Stimulated activated CD4-positive, alpha-beta T cell treated with anti-CD3 and anti-CD28 coated beads, TNF-alpha, amount 100 ng/mL, for 24 hours (primary cell): ENCODE measurements around the gene SPRED3.

Source experiments
- DNase-seq, 3 experiments: peaks; one replicate each; pipeline ENCODE4 v3.0.0-alpha.2; 2020; ENCODE audit warnings: low read depth in 3 of 3

SPRED3 gene

DNA sequence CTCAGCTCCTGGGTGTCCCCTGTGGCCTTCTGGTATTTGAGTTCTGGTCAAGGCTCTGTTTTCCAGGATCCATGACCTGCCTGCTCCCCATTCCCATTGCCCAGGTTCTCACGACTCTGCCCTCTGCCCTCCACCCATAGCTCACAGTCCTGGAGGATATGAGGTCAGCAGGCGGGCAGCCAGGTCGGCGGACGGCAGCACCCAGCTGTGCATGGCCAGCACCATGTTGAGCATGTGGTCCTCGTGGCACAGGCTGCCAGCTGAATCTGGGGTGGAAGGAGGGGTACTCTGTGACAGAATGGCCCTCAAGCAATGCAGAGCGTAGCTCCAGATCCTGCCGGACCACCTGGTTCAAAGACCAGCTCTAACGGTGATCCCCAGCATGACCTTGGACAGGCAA lies 32.4 kb downstream of the SPRED3 start:
- DNase-seq: no peak

DNA sequence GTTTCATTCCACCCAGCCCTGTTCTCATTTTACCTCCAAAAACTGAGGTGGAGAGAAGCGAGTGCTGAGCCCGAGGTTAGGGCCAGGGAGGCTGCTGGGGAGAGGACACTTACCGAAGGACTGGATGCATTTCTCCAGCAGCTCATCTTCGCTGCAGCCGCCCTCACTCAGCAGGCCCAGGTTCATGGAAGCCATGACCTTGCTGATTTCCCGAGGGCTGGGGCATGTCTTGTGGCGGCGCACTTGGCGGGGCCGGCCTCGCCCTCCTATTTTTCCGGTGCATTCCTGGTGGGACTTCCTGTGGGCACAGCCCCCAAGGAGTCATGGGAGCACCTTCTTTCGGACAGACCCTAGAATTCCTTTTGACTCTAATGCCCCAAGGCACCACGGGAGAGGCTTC lies 33.4 kb downstream of the SPRED3 start:
- DNase-seq: no peak

DNA sequence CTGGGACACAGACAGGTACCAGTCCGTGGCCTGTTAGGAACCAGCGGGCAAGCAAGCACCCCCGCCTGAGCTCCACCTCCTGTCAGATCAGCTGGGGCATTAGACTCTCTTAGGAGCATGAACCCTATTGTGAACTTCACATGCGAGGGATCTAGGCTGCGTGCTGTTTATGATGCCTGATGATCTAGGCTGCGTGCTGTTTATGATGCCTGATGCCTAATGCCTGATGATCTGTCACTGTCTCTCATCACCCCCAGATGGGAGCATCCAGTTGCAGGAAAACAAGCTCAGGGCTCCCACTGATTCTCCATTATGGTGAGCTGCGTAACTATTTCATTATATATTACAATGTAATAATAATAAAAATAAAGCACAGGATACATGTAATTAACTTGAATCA lies 33.9 kb downstream of the SPRED3 start:
- DNase-seq: no peak

DNA sequence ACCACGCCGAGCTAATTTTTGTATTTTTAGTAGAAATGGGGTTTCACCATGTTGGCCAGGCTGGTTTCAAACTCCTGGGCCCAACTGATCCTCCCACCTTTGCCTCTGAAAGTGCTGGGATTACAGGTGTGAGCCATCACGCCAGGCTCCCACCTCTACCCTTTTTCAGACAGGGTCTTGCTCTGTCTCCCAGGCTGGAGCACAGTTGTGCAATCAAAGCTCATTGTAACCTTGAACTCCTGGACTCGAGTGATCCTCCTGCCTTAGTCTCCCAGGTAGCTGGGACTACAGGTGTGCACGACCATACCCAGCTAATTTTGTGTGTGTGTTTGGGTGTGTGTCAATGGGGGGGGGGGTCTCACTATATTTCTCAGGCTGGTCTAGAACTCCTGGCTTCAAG lies 35.8 kb downstream of the SPRED3 start:
- DNase-seq: no peak

DNA sequence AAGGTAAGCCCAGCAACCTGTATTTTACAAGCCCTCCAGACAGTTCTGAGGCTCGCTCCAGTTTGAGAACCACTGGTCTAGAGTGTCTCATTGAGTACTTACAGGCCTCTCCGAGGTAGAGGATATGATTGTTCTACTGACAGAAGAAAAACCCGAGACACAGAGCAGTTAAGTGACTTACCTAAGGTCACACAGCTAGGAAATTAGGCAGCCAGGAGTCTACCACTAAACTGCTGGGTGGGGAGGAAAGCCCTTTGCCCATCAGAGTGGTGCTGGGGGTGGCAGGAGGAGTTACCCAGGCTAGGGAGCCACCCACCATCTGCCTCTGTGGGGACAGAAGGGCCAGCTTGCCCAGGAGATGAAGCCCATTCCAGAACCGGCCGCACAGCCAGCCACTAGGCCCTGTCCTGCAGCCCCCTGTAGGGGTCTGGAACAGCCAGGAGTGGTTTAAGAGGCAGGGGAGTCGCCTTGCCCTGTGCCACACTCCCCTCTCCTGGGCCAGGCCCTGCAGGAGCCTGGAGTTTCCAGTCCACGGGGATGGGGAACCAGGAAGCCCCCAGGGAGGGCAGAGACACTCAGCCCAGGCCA lies 36.8 kb downstream of the SPRED3 start:
- no peak for DNase-seq

DNA sequence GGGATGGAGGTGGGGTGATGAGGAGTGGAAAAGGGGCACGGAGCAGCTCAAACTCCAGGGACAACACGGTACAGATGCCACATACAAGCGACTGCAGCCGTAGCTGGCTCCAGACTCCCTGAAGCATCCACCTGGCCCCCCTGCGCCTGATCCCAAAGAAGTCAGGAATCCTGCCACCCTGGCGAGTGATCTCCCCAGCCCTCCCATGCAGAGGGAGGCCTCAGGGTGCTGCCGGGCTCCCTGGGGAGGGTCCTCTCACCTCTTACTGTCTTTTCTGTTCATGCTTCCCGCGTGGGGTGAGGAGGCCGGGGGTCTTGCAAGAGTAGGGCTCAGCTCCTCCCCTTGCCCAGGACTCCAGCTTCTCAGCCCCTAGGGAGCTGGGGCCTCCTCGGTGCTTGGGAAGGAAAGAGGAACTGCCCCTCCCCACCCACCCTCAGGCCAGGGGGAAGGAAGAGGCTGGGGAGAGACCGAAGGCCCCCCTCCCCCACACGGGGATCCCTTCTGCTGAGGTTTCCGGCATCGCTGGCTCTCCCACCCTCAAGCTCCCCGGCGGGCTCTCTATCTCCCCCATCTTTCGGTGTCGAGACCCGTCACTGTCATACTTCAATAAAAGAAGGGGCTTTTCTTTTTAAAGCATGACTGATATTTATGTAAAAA lies 37.4 kb downstream of the SPRED3 start, which contains the start of gene RASGRP4:
TSS of gene RASGRP4 (minus strand) at position 410 of the 657 bp plus-strand sequence. CDS start at position 282, 128 bp downstream.
- peak in 2 of 3 experiments; percentile 16 to 60 for DNase-seq

DNA sequence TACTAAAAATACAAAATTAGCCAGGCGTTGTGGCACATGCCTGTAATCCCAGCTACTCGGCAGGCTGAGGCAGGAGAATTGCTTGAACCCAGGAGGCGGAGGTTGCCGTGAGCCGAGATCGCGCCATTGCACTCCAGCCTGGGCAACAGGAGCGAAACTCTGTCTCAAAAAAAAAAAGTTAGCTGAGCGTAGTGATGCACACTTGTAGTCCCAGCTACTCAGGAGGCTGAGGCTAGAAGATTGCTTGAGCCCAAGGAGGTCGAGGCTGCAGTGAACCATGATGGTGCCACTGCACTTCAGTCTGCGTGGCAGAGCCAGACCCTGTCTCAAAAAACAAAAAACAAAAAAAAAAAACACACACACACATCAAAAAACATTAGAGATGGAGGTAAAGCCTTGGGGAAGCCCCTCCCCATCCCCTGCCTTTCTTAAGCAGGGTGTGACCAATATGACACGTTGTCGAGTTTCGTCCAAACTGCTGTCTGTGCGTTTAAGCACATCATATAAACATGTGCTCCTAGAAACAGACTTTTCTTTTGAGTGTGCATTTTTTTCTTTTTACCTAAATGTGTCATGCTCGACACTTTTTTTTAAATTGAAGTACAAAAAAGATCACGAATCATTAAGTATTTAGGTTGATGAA lies 38.7 kb downstream of the SPRED3 start:
- peak; percentile 17 to 57 (median 33) for DNase-seq

DNA sequence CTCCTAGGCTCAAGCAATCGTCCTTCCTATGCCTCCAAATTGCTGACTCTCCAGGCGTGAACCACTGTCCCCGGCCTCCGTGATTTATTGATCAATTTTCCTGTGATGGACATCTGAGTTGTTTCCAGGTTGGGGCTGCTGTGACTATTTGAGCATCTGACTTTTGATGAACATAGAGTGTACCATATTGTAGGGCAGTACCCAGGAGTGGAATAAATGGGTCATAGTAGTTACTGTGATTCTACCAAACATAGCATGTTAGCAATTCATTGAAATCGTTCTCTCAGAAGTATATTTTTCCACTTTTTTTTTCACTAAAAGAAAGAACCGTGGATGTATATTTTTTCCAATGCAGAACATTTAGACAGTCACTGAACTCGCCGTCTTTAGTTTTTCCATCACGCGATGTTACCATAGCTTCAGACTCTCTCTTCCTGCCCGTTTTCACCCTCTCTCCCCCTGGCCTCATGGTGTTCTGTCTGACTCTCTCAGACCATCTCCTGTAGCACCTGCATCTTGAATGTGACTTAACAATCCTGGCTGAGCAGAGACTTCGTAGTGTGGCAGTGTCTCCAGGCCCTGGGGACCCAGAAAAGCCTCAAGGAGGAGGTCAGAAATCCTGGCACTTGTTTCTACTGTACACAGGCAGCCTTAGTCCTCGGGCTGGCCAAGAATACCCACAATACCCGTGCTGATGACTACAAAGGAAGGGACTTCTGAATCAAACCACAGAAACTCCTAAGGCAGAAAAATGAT lies 40.7 kb downstream of the SPRED3 start:
- peak in 2 of 3 experiments; percentile 26 to 47 for DNase-seq

DNA sequence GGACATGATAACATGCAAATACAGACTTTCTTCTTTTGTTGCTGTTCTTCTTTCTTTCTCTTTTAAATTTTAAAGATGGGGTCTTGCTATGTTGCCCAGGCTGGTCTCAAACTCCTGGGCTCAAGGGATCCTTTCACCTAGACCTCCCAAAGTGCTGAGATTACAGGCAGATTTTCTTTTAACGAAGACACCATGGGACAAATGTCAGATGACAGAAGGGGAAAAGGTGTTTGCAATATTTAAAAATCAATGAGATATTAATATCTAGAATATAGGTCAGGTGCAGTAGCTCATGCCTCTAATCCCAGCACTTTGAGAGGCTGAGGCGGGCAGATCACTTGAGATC lies 41.3 kb downstream of the SPRED3 start:
- no peak for DNase-seq

DNA sequence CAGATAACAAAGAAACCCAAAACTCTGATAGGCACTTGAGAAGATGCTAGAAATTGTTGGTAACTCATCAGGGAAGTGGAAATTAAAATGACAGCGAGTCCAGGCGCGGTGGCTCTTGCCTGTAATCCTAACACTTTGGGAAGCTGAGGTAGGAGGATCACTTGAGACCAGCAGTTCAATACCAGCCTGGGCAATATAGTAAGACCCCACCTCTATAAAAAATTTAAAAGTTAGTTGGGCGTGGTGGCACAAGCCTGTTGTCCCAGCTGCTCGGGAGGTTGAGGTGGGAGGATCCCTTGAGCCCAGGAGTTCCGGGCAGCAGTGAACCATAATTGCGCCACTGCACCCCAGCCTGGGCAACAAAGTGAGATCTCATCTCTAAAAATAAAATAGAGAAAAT lies 42.4 kb downstream of the SPRED3 start:
- no peak for DNase-seq

DNA sequence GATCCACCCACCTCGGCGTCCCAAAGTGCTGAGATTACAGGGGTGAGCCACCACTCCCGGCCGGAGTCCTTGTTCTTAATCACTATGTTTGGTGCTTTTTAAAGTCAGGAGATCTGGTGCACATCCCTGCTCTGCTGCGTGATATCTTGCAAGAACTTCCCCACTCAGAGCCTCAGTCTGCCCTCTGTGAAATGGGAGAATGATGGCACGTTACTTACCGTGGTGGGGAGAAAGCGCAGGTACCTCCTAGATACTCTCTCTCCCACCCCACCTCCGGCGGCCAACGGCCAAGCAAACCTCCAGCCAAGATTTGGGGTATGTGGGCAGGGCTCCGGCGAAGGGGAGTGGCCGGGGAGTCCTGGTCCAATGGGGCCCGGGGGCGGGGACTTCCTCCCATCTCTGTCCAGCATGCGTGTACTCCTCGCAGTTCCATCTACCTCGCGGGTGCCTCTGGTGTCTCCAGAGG lies 44.8 kb downstream of the SPRED3 start, which contains the start of gene RYR1:
TSS of gene RYR1 (plus strand) at position 424 of the 466 bp plus-strand sequence. CDS start 139 bp downstream, outside the sequence.
- peak in 2 of 3 experiments; percentile 37 to 72 for DNase-seq

DNA sequence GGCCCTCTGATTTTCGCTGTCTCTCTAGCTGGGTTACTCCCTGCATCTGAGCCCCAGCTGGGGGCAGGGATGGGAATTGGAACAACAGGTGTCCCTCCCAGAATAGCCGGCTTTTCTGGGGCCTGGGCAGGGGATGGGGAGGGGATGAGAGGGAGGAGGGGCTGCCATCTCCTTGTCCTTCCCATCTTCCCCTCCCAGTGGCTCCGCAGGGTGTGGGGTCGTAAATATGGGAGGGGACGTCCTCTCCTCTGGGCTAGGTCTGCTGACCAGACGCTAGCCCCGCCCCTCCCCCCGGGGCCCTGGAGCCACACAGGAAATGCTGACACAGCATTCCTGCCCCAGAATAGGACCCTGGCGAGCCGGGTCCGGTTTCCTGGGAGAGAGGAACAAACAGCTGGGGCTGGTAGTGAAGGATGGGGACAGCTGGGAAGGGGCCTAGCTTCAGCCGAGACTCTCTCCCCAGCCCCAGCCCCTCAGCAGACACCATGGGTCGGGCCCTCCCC lies 46.1 kb downstream of the SPRED3 start:
- DNase-seq: no peak

DNA sequence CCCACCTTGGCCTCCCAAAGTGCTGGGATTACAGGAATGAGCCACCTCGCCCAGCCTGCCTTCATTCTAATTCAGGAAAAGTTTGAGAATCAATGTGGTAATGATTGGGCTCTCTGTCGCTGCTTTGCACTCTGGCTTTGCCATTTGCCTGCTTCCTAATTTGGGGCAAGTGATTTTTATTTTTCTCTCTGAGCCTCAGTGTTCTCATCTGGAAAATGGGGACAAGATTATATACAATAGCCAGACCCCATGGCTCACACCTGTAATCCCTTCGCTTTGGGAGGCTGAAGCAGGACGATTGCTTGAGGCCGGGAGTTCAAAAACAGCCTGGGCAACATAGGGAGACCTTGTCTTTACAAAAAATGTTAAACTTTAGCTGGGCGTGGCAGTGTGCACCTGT lies 48.8 kb downstream of the SPRED3 start:
- no peak for DNase-seq

DNA sequence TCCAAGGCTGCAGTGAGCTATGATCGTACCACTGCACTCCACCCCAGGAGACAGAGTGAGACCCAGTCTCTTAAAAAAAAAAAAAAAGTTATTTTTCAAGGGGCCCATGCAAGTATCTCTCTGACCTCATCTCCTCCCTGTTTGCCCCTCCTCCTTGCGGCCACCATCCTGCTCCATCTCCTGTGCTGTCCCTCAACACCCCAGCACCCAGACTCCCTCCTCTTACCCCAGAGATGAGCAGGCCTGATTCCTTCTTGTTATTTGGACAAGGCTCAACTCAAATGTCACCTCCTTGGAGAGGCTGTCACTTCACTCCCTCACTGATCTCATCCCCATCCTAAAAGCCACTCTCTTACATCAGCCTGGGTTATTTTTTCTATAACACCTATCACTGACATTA lies 49.4 kb downstream of the SPRED3 start:
- DNase-seq: no peak

DNA sequence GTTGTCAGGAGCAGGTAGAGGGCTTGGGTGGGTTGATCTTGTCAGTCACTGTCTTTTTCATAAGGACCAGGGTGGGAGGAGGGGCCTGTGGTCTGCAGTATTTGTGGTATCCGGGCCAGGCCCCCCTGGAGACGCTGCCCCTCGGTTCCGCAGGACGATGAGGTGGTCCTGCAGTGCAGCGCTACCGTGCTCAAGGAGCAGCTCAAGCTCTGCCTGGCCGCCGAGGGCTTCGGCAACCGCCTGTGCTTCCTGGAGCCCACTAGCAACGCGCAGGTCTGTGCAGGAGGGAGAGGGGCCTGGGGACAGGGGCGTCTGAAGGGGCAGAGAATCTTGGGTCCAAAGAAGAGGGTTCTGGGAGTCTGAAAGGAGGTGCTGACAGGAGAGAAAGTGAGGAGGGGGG lies 52.1 kb downstream of the SPRED3 start:
- no peak for DNase-seq

DNA sequence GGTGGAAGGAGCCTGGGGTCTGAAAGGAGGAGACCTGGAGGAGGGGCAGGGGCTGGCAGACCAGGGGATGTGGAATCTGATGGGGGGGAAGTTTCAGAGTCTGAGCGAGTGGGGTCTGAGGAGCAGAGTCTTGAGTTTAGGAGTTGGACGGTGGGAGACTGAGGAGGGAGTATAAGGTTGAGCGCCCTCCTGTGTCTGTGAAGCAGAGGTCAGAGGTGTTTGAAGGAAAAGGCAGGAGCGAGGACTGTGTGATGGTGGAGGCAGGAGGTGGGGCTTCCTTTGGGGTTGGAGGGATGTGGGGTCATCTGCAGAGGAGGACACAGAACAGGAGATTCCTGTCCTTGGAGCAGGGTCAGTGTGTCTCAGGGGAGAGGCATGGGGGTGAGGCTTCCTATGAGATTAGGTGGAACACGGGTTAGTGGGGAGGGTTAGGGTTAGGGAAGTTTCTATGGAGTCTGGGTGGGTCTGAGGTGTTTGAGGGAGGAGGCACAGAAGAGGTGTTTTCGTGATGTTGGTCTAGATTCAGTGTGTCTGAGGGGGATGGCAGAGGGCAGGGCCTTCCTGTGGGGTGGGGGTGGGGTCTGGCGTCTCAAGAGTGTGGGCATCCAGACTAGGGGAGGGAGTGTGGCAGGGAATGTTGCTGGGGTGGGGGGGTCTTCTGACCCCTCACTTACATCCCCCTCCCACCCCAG lies 53.3 kb downstream of the SPRED3 start:
- DNase-seq: no peak

DNA sequence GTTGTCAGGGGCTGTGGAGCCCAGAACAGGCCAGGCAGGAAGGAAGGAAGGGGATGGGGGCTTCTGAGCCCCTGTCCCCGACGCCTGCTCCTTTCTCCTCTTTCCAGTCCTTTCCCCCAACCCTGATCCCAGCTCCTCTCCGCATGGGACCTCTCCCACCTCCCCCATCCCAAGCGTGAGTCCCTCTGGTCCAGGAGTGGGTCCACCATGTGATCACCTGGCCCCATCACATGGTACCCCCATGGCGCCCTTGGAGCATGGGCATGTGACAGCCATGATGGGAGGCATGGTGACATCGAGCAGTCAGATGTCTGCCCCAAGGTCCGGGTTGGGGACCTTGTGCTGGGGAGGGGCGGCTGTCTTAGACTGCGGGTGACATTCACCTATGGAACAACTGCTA lies 54.2 kb downstream of the SPRED3 start:
- no peak for DNase-seq

DNA sequence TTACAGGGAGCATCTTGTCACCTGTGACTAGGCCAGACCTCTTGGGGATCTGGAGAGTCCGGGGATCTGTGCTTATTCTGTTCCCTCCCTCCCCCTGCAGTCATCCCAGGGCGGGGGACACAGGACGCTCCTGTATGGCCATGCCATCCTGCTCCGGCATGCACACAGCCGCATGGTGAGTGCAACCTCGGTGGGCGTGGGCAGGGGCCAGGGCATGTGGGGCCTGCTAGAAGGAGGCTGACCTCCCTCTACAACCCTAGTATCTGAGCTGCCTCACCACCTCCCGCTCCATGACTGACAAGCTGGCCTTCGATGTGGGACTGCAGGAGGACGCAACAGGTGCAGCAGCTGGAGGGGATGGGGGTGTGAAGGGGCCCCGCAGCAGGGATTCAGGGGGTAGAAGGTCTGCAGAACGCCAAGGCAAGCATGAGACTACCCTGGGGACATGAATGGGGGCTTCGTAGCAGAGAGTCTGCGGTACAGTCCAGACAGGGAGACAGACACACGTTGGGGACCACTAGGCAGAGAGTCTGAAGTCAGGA lies 55.0 kb downstream of the SPRED3 start:
- no peak for DNase-seq

DNA sequence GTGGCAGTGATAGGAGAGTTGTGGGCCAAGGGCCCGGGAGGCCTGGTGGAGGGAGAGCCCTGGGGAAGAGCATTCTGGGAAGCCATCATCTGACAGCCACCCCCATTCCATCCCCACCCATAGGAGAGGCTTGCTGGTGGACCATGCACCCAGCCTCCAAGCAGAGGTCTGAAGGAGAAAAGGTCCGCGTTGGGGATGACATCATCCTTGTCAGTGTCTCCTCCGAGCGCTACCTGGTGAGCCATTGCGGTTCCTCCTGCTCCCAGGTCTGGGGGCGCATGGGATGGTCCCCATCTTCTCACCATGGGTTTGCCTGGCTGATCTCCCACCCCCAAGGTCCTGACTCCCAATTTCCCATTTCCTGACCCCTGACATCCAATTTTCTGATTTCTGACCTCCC lies 55.5 kb downstream of the SPRED3 start:
- no peak for DNase-seq

DNA sequence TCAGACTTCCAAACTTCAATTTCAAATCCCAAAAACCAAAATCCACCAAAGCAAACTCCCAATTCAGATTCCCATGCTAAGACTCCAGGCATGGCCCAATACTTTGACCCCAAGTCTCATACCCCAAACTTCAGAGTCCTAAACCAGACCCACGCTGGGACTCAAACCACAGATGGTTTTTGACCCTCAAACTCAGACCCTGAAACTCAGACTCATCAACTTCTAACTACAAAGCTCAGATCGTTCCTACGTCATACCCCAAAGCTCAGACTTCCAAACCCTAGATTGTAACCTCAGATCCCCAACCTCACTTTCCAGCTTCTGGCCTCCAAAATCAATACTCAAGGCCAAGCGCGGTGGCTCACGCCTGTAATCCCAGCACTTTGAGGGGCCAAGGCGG lies 56.9 kb downstream of the SPRED3 start:
- no peak for DNase-seq

DNA sequence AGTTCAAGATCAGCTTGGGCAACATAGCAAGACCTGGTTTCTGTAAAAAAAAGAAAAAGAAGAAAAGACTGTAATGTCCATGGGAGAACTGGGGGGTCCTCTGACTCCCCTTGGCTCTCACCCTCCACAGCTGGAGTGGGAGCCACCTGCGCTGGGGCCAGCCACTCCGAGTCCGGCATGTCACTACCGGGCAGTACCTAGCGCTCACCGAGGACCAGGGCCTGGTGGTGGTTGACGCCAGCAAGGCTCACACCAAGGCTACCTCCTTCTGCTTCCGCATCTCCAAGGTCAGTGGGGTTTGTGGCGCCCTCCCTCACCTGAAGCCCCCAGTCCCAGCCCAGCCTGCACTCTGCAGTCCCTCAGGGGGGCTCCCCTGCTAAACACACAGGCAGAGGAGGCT lies 59.7 kb downstream of the SPRED3 start:
- no peak for DNase-seq
